ENCODE data around the gene SUGP2.

The SUGP2 gene

GRCh38 chr19:19059018-19059836 is 25.9 kb upstream of the SUGP2 start:
- no peak for DNase-seq

GRCh38 chr19:19057720-19058119 is 24.4 kb upstream of the SUGP2 start:
- DNase-seq: no peak

- no peak for DNase-seq
Measured at GRCh38 chr19:19057317-19057716, 24.0 kb upstream of the SUGP2 start.

- no peak for DNase-seq
Measured at GRCh38 chr19:19056636-19057275, 23.4 kb upstream of the SUGP2 start.

GRCh38 chr19:19055701-19056100 is 22.4 kb upstream of the SUGP2 start:
- DNase-seq: no peak

- no peak for DNase-seq
Measured at GRCh38 chr19:19054939-19055440, 21.7 kb upstream of the SUGP2 start.

- no peak for DNase-seq
Measured at GRCh38 chr19:19054315-19054938, 21.1 kb upstream of the SUGP2 start.

GRCh38 chr19:19053508-19054314 is 20.4 kb upstream of the SUGP2 start:
- DNase-seq: peak; percentile 86

GRCh38 chr19:19052921-19053320 is 19.6 kb upstream of the SUGP2 start:
- no peak for DNase-seq

GRCh38 chr19:19051478-19052213 is 18.3 kb upstream of the SUGP2 start:
- DNase-seq: no peak

GRCh38 chr19:19050731-19051130 is 17.4 kb upstream of the SUGP2 start:
- no peak for DNase-seq

GRCh38 chr19:19050104-19050503 is 16.8 kb upstream of the SUGP2 start:
- no peak for DNase-seq

- no peak for DNase-seq
Measured at GRCh38 chr19:19049406-19049805, 16.1 kb upstream of the SUGP2 start.

- DNase-seq: no peak
Measured at GRCh38 chr19:19043881-19044280, 10.6 kb upstream of the SUGP2 start.

- no peak for DNase-seq
Measured at GRCh38 chr19:19043481-19043880, 10.2 kb upstream of the SUGP2 start.

GRCh38 chr19:19042732-19043280 is 9.5 kb upstream of the SUGP2 start:
- DNase-seq: no peak

- DNase-seq: no peak
Measured at GRCh38 chr19:19040417-19040816, 7.1 kb upstream of the SUGP2 start.

GRCh38 chr19:19039901-19040300 is 6.6 kb upstream of the SUGP2 start:
- DNase-seq: no peak

GRCh38 chr19:19034204-19034624 is 897 bp upstream of the SUGP2 start:
- DNase-seq: peak; percentile 90

- DNase-seq: no peak
Measured at GRCh38 chr19:19033176-19033425, 216 bp downstream of the SUGP2 start.

- peak; percentile 84 for DNase-seq
Measured at GRCh38 chr19:19032420-19033175, 719 bp downstream of the SUGP2 start.
